Erythroblast (primary cell): ENCODE measurements around the gene PCDHA10.
"Not testable (repeated sequence)": the region's sequence is repeated elsewhere in the genome, so short reads cannot be mapped to it uniquely, and the experiment has no call there.

ENCODE experiments used
- DNase-seq, 2 experiments: peaks; one replicate each; lab custom pipeline; 2025; lab: John Stamatoyannopoulos, UW
- GATA1 ChIP-seq: IDR thresholded peaks from 2 replicates; pipeline ENCODE4 v1.6.1; 2011; ENCODE audit warnings: low read depth, mild to moderate bottlenecking, control low read depth, low read length, moderate library complexity
- POLR2A ChIP-seq: IDR thresholded peaks from 2 replicates; pipeline ENCODE4 v1.6.1; 2011; ENCODE audit warnings: mild to moderate bottlenecking, low read length

PCDHA10 gene

DNA sequence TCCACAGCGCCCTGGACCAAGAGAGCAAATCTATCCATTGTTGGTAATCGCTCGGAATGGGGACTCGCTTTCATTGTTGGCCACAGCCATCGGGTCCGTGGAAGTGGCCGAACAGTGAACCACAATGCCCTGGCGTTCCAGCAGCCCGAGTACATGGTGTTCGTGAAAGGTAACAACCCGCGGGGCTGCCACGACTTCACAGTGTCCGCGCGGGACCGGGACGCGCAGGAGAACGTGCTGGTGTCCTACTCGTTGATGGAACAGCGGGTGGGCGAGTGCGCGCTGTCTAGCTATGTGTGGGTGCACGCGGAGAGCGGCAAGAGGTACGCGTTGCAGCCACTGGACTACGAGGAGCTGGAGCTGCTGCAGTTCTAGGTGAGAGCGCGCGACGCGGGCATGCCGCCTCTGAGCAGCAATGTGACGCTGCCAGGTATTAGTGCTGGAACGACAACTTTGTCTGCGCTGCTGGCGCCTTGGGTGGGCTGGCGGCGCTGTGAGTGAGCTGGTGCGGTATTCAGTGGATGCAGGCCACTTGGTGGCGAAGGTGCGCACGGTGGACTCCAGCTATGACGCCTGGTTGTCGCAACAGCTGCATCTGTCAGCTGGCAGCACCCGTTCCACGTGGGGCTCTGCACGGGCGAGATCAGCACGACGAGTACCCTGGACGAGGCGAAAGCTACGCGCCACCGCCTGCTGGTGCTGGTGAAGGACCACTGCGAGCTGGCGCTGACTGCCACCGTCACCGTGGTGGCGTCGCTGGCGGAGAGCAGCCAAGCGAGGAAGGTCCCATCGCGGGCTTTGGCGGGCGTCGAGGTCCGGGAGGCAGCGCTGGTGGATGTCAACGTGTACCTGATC, 7.0 kb downstream of the PCDHA10 start:
- TF ChIP-seq GATA1 (no peak), POLR2A (no peak)
- DNase-seq: no peak

- DNase-seq: no peak
- TF ChIP-seq POLR2A: no peak
- TF ChIP-seq GATA1: no peak
Observed at GRCh38 chr5:140868721-140869554, 13.2 kb downstream of the PCDHA10 start, which contains the start of gene PCDHA11. Gene PCDHA11 (plus strand): TSS chr5:140868957. CDS start chr5:140869104, 147 bp downstream.

DNA sequence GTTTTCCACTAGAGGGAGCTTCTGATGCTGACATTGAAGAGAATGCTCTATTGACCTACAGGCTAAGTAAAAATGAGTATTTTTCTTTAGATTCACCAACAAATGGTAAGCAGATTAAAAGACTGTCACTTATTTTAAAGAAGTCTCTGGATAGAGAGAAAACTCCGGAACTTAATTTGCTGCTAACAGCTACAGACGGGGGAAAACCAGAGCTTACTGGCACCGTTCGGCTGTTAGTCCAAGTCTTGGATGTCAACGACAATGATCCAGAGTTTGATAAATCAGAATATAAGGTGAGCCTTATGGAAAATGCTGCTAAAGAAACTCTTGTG, 13.8 kb downstream of the PCDHA10 start:
- no peak for DNase-seq
- TF ChIP-seq GATA1: no peak
- no peak for TF ChIP-seq POLR2A

- no peak for TF ChIP-seq POLR2A
- no peak for TF ChIP-seq GATA1
- no peak for DNase-seq
Observed at GRCh38 chr5:140870221-140871201, 14.8 kb downstream of the PCDHA10 start.

DNA sequence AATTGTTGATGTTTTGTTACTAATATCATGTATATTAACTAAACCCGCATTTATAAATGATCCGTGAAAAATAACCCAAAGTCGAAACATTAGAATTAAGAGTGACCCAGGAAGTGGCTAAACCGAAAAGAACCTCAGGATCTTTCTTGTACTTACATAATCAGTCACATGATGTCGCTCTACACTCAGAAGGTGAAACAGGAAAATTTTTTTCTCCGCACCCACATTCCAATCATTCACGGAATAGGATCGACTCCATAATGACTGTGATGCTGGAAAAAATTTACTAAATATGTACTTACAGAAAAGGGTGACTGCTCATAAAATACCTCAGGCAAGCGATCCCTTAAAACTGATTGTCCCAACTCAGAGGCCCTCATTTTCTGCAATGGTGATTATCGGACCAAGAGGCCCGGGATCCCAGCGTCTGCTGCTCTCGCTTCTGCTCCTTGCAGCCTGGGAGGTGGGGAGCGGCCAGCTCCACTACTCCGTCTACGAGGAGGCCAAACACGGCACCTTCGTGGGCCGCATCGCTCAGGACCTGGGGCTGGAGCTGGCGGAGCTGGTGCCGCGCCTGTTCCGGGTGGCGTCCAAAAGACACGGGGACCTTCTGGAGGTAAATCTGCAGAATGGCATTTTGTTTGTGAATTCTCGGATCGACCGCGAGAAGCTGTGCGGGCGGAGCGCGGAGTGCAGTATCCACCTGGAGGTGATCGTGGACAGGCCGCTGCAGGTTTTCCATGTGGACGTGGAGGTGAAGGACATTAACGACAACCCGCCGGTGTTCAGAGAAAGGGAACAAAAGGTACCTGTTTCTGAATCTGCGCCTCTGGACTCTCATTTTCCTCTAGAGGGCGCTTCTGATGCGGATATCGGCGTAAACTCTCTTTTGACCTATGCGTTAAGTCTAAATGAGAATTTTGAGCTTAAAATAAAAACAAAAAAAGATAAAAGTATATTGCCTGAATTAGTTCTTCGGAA, 19.7 kb downstream of the PCDHA10 start, which contains the start of gene PCDHA12:
TSS of gene PCDHA12 (plus strand) at position 224 of the 981 bp plus-strand sequence. CDS start at position 389, 165 bp downstream.
- TF ChIP-seq GATA1: no peak
- TF ChIP-seq POLR2A: no peak
- no peak for DNase-seq

- not testable (repeated sequence) for DNase-seq
Observed at GRCh38 chr5:140876541-140877261, 21.0 kb downstream of the PCDHA10 start.

GRCh38 chr5:140877262-140877581, 21.5 kb downstream of the PCDHA10 start:
- TF ChIP-seq POLR2A: no peak
- TF ChIP-seq GATA1: no peak
- DNase-seq: no peak

GRCh38 chr5:140881889-140882590, 26.3 kb downstream of the PCDHA10 start, which contains the start of gene PCDHA13:
Gene PCDHA13 (plus strand): TSS chr5:140882124. CDS start chr5:140882269, 145 bp downstream.
- DNase-seq: no peak
- TF ChIP-seq GATA1 (no peak), POLR2A (no peak)

DNA sequence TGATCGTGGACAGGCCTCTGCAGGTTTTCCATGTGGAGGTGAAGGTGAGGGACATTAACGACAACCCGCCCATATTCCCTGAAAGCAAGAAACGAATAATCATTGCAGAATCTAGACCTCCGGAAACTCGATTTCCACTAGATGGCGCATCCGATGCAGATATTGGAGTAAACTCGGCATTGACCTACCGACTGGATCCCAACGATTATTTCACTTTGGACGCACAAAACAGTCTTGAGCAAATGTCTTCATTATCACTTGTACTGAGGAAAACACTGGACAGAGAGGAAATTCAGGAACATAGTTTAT, 26.8 kb downstream of the PCDHA10 start:
- no peak for TF ChIP-seq GATA1
- no peak for TF ChIP-seq POLR2A

GRCh38 chr5:140883373-140883772, 27.7 kb downstream of the PCDHA10 start:
- no peak for DNase-seq
- no peak for TF ChIP-seq GATA1
- no peak for TF ChIP-seq POLR2A

More for the DNA sequence above, 26.8 kb downstream of the PCDHA10 start:
- DNase-seq: no peak

- DNase-seq: no peak
- no peak for TF ChIP-seq GATA1
- TF ChIP-seq POLR2A: no peak
Observed at GRCh38 chr5:140883927-140884697, 28.4 kb downstream of the PCDHA10 start.
